ENCODE results near the gene UVRAG. TPM values are rescaled to one million over a fixed set of nuclear protein-coding genes. Genes with fewer than 3 reads are reported as not detected.
A peak's percentile ranks its signal among the peaks of the same experiment; 100 is the strongest.

The UVRAG gene
- total RNA-seq, 1 donor from 2014 or later, result 20.7 TPM

DNA sequence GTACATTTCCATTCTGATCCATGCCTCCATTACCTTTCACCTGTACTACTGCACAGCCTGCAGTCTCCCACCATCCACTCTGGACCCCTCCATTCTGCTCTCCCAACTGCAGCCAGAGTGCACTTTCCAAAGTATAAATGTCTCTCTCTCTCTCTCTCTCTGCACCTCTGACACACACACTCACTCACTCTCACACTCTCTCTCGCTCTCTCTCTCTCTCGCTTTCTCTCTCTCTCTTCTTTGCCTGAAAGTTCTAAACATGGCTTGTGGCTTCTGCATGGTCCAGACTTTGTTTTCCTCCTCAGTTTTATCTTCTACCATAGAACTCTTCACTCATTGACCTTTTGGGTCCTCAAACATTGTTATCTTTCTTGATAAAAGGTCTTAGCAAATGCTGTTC, 314.7 kb downstream of the UVRAG start:
- DNase-seq (ENCODE audit: extremely low spot score, unreplicated experiment), result no peak
- Mint-ChIP-seq H3K4me3 (no peak overlapping the region), H3K27me3 (no peaks in the 10 kb centered on the region), H3K4me1 (ENCODE audit: unreplicated experiment) (peaks cover 37% of the 10 kb centered on the region), H3K27ac (no peak overlapping the region), H3K9me3 (peaks cover 5% of the 10 kb centered on the region), H3K36me3 (peaks cover 16% of the 10 kb centered on the region)
- TF ChIP-seq, protein P1, sequence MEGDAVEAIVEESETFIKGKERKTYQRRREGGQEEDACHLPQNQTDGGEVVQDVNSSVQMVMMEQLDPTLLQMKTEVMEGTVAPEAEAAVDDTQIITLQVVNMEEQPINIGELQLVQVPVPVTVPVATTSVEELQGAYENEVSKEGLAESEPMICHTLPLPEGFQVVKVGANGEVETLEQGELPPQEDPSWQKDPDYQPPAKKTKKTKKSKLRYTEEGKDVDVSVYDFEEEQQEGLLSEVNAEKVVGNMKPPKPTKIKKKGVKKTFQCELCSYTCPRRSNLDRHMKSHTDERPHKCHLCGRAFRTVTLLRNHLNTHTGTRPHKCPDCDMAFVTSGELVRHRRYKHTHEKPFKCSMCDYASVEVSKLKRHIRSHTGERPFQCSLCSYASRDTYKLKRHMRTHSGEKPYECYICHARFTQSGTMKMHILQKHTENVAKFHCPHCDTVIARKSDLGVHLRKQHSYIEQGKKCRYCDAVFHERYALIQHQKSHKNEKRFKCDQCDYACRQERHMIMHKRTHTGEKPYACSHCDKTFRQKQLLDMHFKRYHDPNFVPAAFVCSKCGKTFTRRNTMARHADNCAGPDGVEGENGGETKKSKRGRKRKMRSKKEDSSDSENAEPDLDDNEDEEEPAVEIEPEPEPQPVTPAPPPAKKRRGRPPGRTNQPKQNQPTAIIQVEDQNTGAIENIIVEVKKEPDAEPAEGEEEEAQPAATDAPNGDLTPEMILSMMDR (conservative IDR thresholded peaks at IDR 0.05), result no peak

DNA sequence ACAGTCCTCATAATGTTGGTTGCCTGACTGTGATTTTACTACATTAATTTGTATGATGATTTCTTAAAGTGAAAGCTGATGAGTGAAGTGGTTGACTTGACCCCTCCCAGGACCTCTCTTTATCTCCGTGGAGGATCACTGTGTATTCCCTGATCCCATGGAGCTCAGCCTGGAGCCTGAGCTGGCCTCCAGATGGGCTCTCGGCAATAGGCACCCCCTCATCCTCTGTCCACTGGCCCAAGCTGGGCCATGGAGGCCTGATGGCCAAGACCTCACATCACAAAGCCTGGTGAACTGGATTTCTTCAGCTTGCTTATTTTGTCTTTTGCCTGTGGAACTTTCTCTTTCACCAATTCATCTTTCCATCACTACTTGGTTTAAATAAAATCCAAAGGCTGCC, 316.1 kb downstream of the UVRAG start:
- Mint-ChIP-seq H3K27me3 (no peaks in the 10 kb centered on the region), H3K4me3 (no peak overlapping the region), H3K4me1 (ENCODE audit: unreplicated experiment) (peaks cover 29% of the 10 kb centered on the region), H3K9me3 (peaks cover 5% of the 10 kb centered on the region), H3K36me3 (peaks cover 16% of the 10 kb centered on the region), H3K27ac (no peak overlapping the region)
- TF ChIP-seq, protein P1 (conservative IDR thresholded peaks at IDR 0.05), result no peak
- no peak for DNase-seq (ENCODE audit: extremely low spot score, unreplicated experiment)

DNA sequence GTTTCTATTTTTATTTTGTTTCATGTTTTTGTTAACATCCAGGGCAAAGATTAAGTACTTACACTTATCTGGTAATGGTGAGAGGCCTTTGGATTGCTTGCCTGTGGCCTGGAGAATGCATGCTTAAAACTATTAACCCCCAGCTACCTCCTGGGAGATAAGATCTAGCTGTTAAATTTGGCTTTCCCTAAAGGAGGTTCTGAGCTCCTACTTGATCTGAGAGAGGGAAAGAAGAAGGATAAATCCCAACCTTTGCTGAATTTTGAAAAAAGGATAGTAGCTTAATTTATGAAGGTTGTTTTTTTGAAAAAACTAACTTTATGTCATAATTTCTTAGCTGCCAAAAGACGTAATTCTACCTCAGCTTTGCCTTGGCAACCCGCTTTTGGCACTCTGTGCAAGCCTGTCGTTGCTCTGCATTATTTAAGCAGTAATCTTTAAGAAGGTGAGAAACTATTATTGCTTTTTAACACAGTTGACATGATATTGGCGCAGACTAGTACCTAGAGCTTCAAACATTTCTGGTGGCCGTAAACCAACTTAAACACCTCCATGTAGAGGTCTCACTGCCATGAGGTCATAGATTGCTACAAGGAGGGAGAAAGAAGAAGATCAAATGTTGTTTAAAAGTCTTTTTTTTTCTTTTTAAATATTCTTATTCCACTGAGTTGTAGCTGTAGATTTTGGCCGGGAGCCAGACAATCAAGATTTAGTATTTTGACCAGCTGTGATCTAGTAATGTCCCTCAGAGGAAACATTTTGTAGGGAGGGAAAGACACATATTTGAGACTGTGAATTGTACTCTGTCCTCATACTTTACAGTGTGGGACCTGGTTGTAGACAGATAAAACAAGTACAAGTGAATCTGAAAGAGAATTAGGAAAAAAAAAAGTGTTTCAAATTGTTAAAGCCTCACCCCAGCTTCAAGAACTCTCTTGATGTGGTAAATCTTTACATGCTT, 316.9 kb downstream of the UVRAG start:
- H3K4me1 Mint-ChIP-seq (ENCODE audit: unreplicated experiment), result peaks cover 26% of the 10 kb centered on the region
- TF ChIP-seq, protein P1 (conservative IDR thresholded peaks at IDR 0.05), result no peak
- peak overlapping the region; percentile 9 for H3K4me3 Mint-ChIP-seq
- no peak overlapping the region for H3K27ac Mint-ChIP-seq
- no peak for DNase-seq (ENCODE audit: extremely low spot score, unreplicated experiment)
- peaks cover 12% of the 10 kb centered on the region for H3K36me3 Mint-ChIP-seq
- H3K27me3 Mint-ChIP-seq, result no peaks in the 10 kb centered on the region
- peaks cover 5% of the 10 kb centered on the region for H3K9me3 Mint-ChIP-seq

DNA sequence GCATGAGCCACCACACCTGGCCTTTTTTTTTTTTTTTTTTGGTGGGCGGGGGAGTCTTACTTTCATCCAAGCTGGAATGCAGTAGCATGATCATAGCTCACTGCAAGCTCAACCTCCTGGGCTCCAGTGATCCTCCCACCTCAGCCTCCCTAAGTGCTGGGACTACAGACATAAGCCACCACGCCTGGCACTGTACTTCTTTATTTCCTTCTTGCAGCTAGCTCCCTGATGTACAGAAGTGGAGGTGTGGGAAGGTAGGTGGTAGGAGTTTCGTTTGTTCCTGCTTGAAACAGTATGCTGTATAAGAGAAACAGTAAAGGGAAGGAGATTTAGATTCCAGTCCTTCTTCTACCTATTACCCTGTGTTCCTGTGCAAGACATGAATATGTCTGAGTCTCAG, 319.2 kb downstream of the UVRAG start:
- H3K27me3 Mint-ChIP-seq, result no peaks in the 10 kb centered on the region
- H3K36me3 Mint-ChIP-seq, result peaks cover 10% of the 10 kb centered on the region
- DNase-seq (ENCODE audit: extremely low spot score, unreplicated experiment), result no peak
- no peak overlapping the region for H3K27ac Mint-ChIP-seq
- no peak overlapping the region for H3K4me3 Mint-ChIP-seq
- peaks cover 5% of the 10 kb centered on the region for H3K9me3 Mint-ChIP-seq
- H3K4me1 Mint-ChIP-seq (ENCODE audit: unreplicated experiment), result peaks cover 27% of the 10 kb centered on the region
- TF ChIP-seq, protein P1 (conservative IDR thresholded peaks at IDR 0.05), result no peak

DNA sequence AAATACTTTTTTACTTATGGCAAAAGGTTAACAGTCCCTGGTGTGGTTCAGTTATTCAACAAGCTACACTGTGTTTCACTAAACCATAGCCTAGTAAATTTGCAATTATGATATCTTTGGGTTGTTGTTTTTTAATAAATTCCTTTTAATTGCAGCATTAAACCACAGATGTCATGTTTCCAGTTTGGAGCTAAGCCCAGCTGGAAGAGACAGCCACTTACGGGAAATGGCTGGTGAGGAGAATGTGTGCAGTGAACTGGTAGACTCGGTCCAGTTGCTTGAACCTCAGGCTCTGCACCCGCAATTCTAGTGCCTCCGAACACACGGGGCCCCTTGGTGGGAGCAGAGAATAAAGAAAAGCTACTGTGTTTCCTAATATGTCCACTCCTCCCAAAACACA, 320.5 kb downstream of the UVRAG start:
- TF ChIP-seq, protein P1 (conservative IDR thresholded peaks at IDR 0.05), result no peak
- no peak for DNase-seq (ENCODE audit: extremely low spot score, unreplicated experiment)
- Mint-ChIP-seq H3K9me3 (no peaks in the 10 kb centered on the region), H3K27me3 (no peaks in the 10 kb centered on the region), H3K27ac (no peak overlapping the region), H3K4me3 (no peak overlapping the region), H3K36me3 (peaks cover 4% of the 10 kb centered on the region), H3K4me1 (ENCODE audit: unreplicated experiment) (peaks cover 30% of the 10 kb centered on the region)
